Stimulated activated CD8-positive, alpha-beta memory T cell treated with anti-CD3 and anti-CD28 coated beads, Interleukin-12 subunit alpha, Interleukin-12 subunit beta, amount 100 ng/mL, for 24 hours (primary cell): ENCODE data around the gene PRICKLE2.

Source experiments
- DNase-seq: peaks from one replicate; pipeline ENCODE4 v3.0.0-alpha.2; 2020; ENCODE audit errors: extremely low read depth

Gene PRICKLE2

GRCh38 chr3:64074895-64075679 lies 150.2 kb downstream of the PRICKLE2 start:
- no peak for DNase-seq

GRCh38 chr3:64074060-64074459 lies 151.2 kb downstream of the PRICKLE2 start:
- DNase-seq, result no peak

GRCh38 chr3:64073158-64073761 lies 152.0 kb downstream of the PRICKLE2 start:
- DNase-seq, result no peak

- DNase-seq, result no peak
Observed at GRCh38 chr3:64072126-64072525, 153.1 kb downstream of the PRICKLE2 start.

- no peak for DNase-seq
Observed at GRCh38 chr3:64070704-64071103, 154.6 kb downstream of the PRICKLE2 start.

- no peak for DNase-seq
Observed at GRCh38 chr3:64067506-64068346, 157.5 kb downstream of the PRICKLE2 start.

- DNase-seq, result no peak
Observed at GRCh38 chr3:64064804-64065203, 160.5 kb downstream of the PRICKLE2 start.

- DNase-seq, result no peak
Observed at GRCh38 chr3:64063983-64064438, 161.3 kb downstream of the PRICKLE2 start.

GRCh38 chr3:64063207-64063982 lies 161.9 kb downstream of the PRICKLE2 start:
- DNase-seq, result no peak

- no peak for DNase-seq
Observed at GRCh38 chr3:64061628-64062027, 163.6 kb downstream of the PRICKLE2 start.

GRCh38 chr3:64059484-64060175 lies 165.6 kb downstream of the PRICKLE2 start:
- no peak for DNase-seq

- DNase-seq, result no peak
Observed at GRCh38 chr3:64058566-64058965, 166.7 kb downstream of the PRICKLE2 start.

- no peak for DNase-seq
Observed at GRCh38 chr3:64057231-64057630, 168.0 kb downstream of the PRICKLE2 start.

GRCh38 chr3:64056606-64057180 lies 168.6 kb downstream of the PRICKLE2 start:
- DNase-seq, result no peak

GRCh38 chr3:64055076-64055475 lies 170.2 kb downstream of the PRICKLE2 start:
- DNase-seq, result no peak

GRCh38 chr3:64054488-64054887 lies 170.8 kb downstream of the PRICKLE2 start:
- no peak for DNase-seq

- DNase-seq, result no peak
Observed at GRCh38 chr3:64053581-64053980, 171.7 kb downstream of the PRICKLE2 start.

- DNase-seq, result no peak
Observed at GRCh38 chr3:64053117-64053516, 172.1 kb downstream of the PRICKLE2 start.

- DNase-seq, result no peak
Observed at GRCh38 chr3:64049832-64050231, 175.4 kb downstream of the PRICKLE2 start.

GRCh38 chr3:64049136-64049535 lies 176.1 kb downstream of the PRICKLE2 start:
- no peak for DNase-seq

- DNase-seq, result no peak
Observed at GRCh38 chr3:64048631-64049061, 176.6 kb downstream of the PRICKLE2 start.
